SK-N-SH (cell line): ENCODE results near the gene PATL2. TPM values are rescaled to one million over a fixed set of nuclear protein-coding genes. Genes with fewer than 3 reads are reported as not detected.
A peak's percentile ranks its signal among the peaks of the same experiment; 100 is the strongest.

ENCODE experiments used
- CTCF ChIA-PET: fragments of 300-600, 350-600 bp; formaldehyde crosslinking; extraction: SDS; loops from one replicate; lab custom pipeline; 2021; lab: Yijun Ruan, JAX
- POLR2A ChIA-PET: fragments of 350-600 bp; sonication (Branson Sonifier 250); formaldehyde crosslinking; extraction: SDS; loops from one replicate; lab custom pipeline; 2020; ENCODE audit warnings: antibody characterized with exemption, inconsistent platforms; lab: Yijun Ruan, JAX
- DNase-seq: peaks from one replicate; pipeline ENCODE4 v3.0.0; 2012
- H2AFZ ChIP-seq: fragments of 200-600 bp; sonication (generic); 2 replicates; pipeline ENCODE4 v1.8.1; 2016; ENCODE audit warnings: antibody characterized with exemption, mild to moderate bottlenecking, low read depth
- H3F3A ChIP-seq: fragments of 200-600 bp; sonication (generic); replicated peaks from 2 replicates; pipeline ENCODE3; 2016; ENCODE audit warnings: antibody characterized with exemption, mild to moderate bottlenecking; ENCODE audit not compliant: insufficient read depth
- H3K27ac ChIP-seq, 2 experiments: fragments of 200-500 bp in 1 of 2; fragments of 200-600 bp in 1 of 2; sonication (Bioruptor generic) in 1 of 2; sonication (generic), shearing (Covaris generic) in 1 of 2; 2 replicates each; pipeline versions ENCODE4 v1.5.1 to v1.6.1; 2014 to 2016; ENCODE audit warnings: low read depth in 2 of 2, inconsistent platforms in 1 of 2, low read length in 1 of 2, mild to moderate bottlenecking in 1 of 2, mixed read lengths in 1 of 2
- H3K27me3 ChIP-seq: fragments of 200-600 bp; sonication (generic), shearing (Covaris generic); 2 replicates; pipeline ENCODE4 v1.6.1; 2016; ENCODE audit warnings: mixed run types; ENCODE audit not compliant: insufficient read depth
- H3K36me3 ChIP-seq, 2 experiments: fragments of 200-500 bp in 1 of 2; fragments of 200-600 bp in 1 of 2; sonication (Bioruptor generic) in 1 of 2; sonication (generic) in 1 of 2; replicated peaks in 1 of 2; 2 replicates each; pipeline versions ENCODE3 to v1.5.1; 2014 to 2016; ENCODE audit warnings: low read length in 1 of 2, mild to moderate bottlenecking in 1 of 2; ENCODE audit not compliant: insufficient read depth in 2 of 2, control insufficient read depth in 1 of 2
- H3K4me1 ChIP-seq, 2 experiments: fragments of 200-500 bp in 1 of 2; fragments of 200-600 bp in 1 of 2; sonication (Bioruptor generic) in 1 of 2; sonication (generic), shearing (Covaris generic) in 1 of 2; 2 replicates each; pipeline versions ENCODE4 v1.5.1 to v1.6.1; 2014 to 2016; ENCODE audit warnings: low read depth in 1 of 2, low read length in 1 of 2, mixed run types in 1 of 2; ENCODE audit not compliant: insufficient read depth in 2 of 2, control insufficient read depth in 1 of 2
- H3K4me2 ChIP-seq: fragments of 200-600 bp; sonication (generic), shearing (Covaris generic); 2 replicates; pipeline ENCODE4 v1.6.1; 2017; ENCODE audit warnings: mixed run types
- H3K4me3 ChIP-seq, 2 experiments: fragments of 200-500 bp in 1 of 2; fragments of 200-600 bp in 1 of 2; sonication (Bioruptor generic) in 1 of 2; sonication (generic), shearing (Covaris generic) in 1 of 2; 2 replicates each; pipeline versions ENCODE4 v1.5.1 to v1.8.1; 2014 to 2016; ENCODE audit warnings: low read depth in 2 of 2, inconsistent platforms in 1 of 2, low read length in 1 of 2, mild to moderate bottlenecking in 1 of 2, mixed read lengths in 1 of 2, moderate library complexity in 1 of 2
- H3K79me2 ChIP-seq: fragments of 200-600 bp; sonication (generic); 2 replicates; pipeline ENCODE4 v1.8.1; 2017; ENCODE audit warnings: mild to moderate bottlenecking; ENCODE audit not compliant: insufficient read depth
- H3K9ac ChIP-seq: fragments of 200-600 bp; sonication (generic); 2 replicates; pipeline ENCODE4 v1.6.1; 2017; ENCODE audit warnings: mixed run types
- H3K9me2 ChIP-seq: fragments of 200-600 bp; sonication (generic); 2 replicates; pipeline ENCODE4 v1.6.1; 2017; ENCODE audit warnings: mixed run types
- H3K9me3 ChIP-seq: fragments of 200-600 bp; sonication (generic); 2 replicates; pipeline ENCODE4 v1.6.1; 2017; ENCODE audit warnings: mixed run types, mild to moderate bottlenecking, moderate library complexity
- H4K20me1 ChIP-seq: fragments of 200-600 bp; sonication (generic); 2 replicates; pipeline ENCODE4 v1.6.1; 2017; ENCODE audit warnings: mild to moderate bottlenecking, mixed run types; ENCODE audit not compliant: insufficient read depth
- CHD2 ChIP-seq: fragments of 150-350 bp; IDR thresholded peaks from 2 replicates; pipeline ENCODE4 v1.6.1; 2018; ENCODE audit warnings: low read length; ENCODE audit not compliant: partially characterized antibody
- FOSL2 ChIP-seq: IDR thresholded peaks from 2 replicates; pipeline ENCODE4 v1.4.0; 2012; ENCODE audit warnings: low read depth, mild to moderate bottlenecking, moderate library complexity, borderline replicate concordance
- FOXM1 ChIP-seq: IDR thresholded peaks from 2 replicates; pipeline ENCODE4 v1.4.0; 2012; ENCODE audit warnings: low read depth, mild to moderate bottlenecking
- GATA2 ChIP-seq: sonication (generic); formaldehyde crosslinking; IDR thresholded peaks from 2 replicates; pipeline ENCODE4 v1.5.0; 2020; ENCODE audit warnings: mild to moderate bottlenecking, missing genetic modification reagents
- MXI1 ChIP-seq: IDR thresholded peaks from 2 replicates; pipeline ENCODE4 v1.6.1; 2012; ENCODE audit warnings: mild to moderate bottlenecking, low read depth, low read length, improper control_type of control experiment
- NFIC ChIP-seq: IDR thresholded peaks from 2 replicates; pipeline ENCODE4 v1.4.0; 2012; ENCODE audit warnings: borderline replicate concordance
- RAD21 ChIP-seq: IDR thresholded peaks from 2 replicates; pipeline ENCODE4 v1.6.1; 2012; ENCODE audit warnings: mild to moderate bottlenecking, low read length
- RCOR1 ChIP-seq: fragments of 150-350 bp; IDR thresholded peaks from 2 replicates; pipeline ENCODE4 v1.6.1; 2017; ENCODE audit warnings: antibody characterized with exemption, low read length
- RFX5 ChIP-seq: IDR thresholded peaks from 2 replicates; pipeline ENCODE4 v1.6.1; 2012; ENCODE audit warnings: mild to moderate bottlenecking, improper control_type of control experiment, low read length
- SMC3 ChIP-seq: IDR thresholded peaks from 2 replicates; pipeline ENCODE4 v1.6.1; 2012; ENCODE audit warnings: low read depth, low read length, improper control_type of control experiment
- TCF12 ChIP-seq: IDR thresholded peaks from 2 replicates; pipeline ENCODE4 v1.4.0; 2012
- TEAD4 ChIP-seq: IDR thresholded peaks from 2 replicates; pipeline ENCODE4 v1.4.0; 2012; ENCODE audit warnings: mild to moderate bottlenecking, borderline replicate concordance; ENCODE audit not compliant: insufficient read depth
- WGBS: methylation state at CpG from one replicate; pipeline ENCODE4 v1.1.6; 2017; ENCODE audit warnings: low lambda C conversion rate; 5-methylcytosine and 5-hydroxymethylcytosine counted together
- polyA plus RNA-seq, 3 experiments: library from polyadenylated mRNA; depleted of rRNA; stranded (reverse); fragments of >200 nt; gene quantifications; 2 replicates each; pipeline ENCODE4 v1.2.3, GENCODE V29; 2012
- TF ChIP-seq, protein P1 (sequence below): fragments of 150-350 bp; IDR thresholded peaks from 2 replicates; pipeline ENCODE4 v1.6.1; 2017; ENCODE audit warnings: antibody characterized with exemption, low read length, low read depth, borderline replicate concordance
- TF ChIP-seq, protein P2 (sequence below): fragments of 200-600 bp; sonication (generic); IDR thresholded peaks from 2 replicates; pipeline ENCODE4 v1.6.1; 2017; ENCODE audit warnings: antibody characterized with exemption, mild to moderate bottlenecking, moderate library complexity
- TF ChIP-seq, protein P3 (sequence below): IDR thresholded peaks from 2 replicates; pipeline ENCODE4 v1.4.0; 2012; ENCODE audit warnings: low read depth
- TF ChIP-seq, protein P4 (sequence below): IDR thresholded peaks from 2 replicates; pipeline ENCODE4; 2012
- TF ChIP-seq, protein P5 (sequence below): IDR thresholded peaks from 2 replicates; pipeline ENCODE4 v1.4.0; 2012; ENCODE audit warnings: low read depth, borderline replicate concordance

Gene PATL2
- polyA plus RNA-seq, 1 of the 3 experiments (the other 2 are of a cell fraction): 0.31 TPM

DNA sequence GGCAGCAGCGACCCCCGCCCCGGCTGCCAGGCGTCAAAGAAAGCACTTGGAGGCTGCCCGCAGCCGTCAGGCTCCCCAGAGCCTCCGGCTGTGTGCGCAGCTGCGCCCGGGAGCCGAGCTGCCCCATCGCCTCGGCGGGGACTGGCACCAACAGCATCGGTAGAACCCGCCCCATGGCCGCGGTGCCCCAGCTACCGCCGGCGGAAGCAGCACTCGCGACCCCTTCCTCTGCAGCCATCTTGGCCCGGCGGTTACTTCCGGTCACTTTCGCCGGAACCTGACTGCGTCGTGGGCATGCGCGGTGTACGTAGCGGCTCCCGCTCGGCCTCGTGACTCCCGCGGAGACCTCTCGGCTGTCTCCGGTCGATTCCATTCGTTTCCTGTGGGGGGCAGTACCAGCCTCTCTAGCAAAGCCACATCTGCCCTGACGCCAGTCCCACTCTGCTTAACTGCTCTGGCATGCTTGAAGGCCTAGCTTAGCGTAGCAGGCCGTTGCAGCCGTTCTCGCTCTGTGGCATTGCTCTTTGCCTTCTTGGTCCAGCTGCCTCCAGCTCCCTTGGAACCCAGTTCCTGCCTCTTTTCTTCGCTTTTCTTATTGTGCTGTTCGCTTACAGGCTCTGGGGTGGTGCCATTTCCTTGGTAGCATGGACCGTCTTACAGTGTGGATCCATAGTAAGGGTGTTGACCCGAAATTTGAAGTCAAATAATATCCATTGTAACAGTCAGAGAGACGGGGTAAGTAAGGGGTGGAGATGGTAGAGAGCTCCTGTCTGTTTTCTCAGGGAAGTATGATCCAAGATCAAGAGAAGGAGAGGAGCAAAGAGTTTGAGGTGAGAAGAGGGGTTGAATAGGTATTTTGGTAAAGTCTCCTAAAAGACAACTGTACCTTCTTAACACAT lies 47.5 kb downstream of the PATL2 start, which contains the start of gene SPG11 (continued):
- TF ChIP-seq, protein P1, sequence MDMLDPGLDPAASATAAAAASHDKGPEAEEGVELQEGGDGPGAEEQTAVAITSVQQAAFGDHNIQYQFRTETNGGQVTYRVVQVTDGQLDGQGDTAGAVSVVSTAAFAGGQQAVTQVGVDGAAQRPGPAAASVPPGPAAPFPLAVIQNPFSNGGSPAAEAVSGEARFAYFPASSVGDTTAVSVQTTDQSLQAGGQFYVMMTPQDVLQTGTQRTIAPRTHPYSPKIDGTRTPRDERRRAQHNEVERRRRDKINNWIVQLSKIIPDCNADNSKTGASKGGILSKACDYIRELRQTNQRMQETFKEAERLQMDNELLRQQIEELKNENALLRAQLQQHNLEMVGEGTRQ: peak; percentile 64; the same call in 1 of the 2 replicates
- peak; percentile 88 for TF ChIP-seq RAD21
- TF ChIP-seq, protein P2, sequence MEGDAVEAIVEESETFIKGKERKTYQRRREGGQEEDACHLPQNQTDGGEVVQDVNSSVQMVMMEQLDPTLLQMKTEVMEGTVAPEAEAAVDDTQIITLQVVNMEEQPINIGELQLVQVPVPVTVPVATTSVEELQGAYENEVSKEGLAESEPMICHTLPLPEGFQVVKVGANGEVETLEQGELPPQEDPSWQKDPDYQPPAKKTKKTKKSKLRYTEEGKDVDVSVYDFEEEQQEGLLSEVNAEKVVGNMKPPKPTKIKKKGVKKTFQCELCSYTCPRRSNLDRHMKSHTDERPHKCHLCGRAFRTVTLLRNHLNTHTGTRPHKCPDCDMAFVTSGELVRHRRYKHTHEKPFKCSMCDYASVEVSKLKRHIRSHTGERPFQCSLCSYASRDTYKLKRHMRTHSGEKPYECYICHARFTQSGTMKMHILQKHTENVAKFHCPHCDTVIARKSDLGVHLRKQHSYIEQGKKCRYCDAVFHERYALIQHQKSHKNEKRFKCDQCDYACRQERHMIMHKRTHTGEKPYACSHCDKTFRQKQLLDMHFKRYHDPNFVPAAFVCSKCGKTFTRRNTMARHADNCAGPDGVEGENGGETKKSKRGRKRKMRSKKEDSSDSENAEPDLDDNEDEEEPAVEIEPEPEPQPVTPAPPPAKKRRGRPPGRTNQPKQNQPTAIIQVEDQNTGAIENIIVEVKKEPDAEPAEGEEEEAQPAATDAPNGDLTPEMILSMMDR: peak; percentile 84
- TF ChIP-seq SMC3: peak; percentile 90
- peak; percentile 3; the same call in 1 of the 2 replicates for TF ChIP-seq GATA2 (CRISPR knock-in tag)
- no peak for TF ChIP-seq FOXM1
- TF ChIP-seq TEAD4: no peak
- 0 out of 2 replicates have a peak, but pooled peaks have one; percentile 19 for TF ChIP-seq NFIC
- no peak for TF ChIP-seq FOSL2
- TF ChIP-seq TCF12: peak; percentile 24; the same call in 1 of the 2 replicates
- TF ChIP-seq CHD2: peak; percentile 79
- no peak for TF ChIP-seq RCOR1
- TF ChIP-seq, protein P3, sequence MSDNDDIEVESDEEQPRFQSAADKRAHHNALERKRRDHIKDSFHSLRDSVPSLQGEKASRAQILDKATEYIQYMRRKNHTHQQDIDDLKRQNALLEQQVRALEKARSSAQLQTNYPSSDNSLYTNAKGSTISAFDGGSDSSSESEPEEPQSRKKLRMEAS: peak; percentile 92
- TF ChIP-seq, all 33 proteins: peak for 23

DNA sequence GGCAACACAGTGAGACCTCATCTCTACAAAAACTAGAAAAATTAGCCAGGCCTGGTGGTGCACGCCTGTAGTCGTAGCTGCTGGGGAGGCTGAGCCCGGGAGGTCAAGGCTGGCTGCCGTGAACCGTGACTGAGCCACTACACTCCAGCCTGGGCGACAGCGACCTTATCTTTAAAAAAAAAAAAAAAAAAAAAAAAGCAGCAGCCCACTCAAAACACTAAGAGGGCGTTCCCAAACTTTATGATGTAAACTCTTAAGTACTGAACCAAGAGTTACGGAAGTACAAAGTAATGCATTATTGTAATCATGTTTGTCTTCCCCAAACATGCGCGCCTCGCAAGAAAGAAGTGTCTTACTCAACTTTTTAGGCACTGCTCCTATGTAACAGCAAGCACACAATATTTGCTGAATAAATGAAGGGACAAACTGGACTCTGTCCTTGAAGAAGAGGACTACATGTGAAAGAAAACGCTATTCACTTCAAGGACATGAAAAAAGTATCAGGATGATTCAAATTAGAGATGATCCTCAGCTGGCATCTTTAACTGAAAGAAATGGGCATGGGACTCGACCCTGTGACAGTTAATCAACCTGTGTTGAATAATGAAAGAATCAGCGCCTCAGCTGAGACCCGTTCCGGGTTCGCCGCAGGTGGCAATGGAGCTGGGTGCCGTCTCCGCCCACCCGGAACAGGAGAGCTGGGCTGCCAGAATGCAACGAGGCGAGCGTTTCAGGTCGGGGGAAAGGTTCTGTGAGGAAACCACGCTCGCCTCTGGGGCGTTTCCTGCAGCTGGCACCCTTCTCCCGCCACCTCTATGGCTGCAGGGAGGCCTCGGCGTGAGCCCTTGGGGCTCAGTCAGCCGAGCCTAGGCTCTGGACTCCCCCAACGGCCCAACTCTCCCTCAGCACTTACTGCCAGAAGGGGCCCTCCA lies 48.4 kb downstream of the PATL2 start:
- peak overlapping the region; percentile 92 for H3K9ac ChIP-seq
- no peaks in the 10 kb centered on the region for H3K27me3 ChIP-seq
- DNase-seq: peak; percentile 71
- POLR2A ChIA-PET: interaction anchor here (0.6 to 3.0 kb wide), 13 partner anchors 15 to 1318 kb away, joined by 3 to 22 read pairs (median 4); partner anchors contain the start of genes B2M, EIF3J, PATL2 and TRIM69
- CTCF ChIA-PET: interaction anchor here (0.6 to 3.4 kb wide), 24 partner anchors 8 to 812 kb away, joined by 3 to 66 read pairs (median 4); partner anchors contain the start of genes B2M, PATL2 and TRIM69
- peak overlapping the region; percentile 84 to 93 for H3K27ac ChIP-seq
- H4K20me1 ChIP-seq: no peaks in the 10 kb centered on the region
- peak overlapping the region; percentile 90 to 95 for H3K4me3 ChIP-seq
- WGBS: 7% methylated on average over 19 of the region's 34 CpGs
- H3K9me3 ChIP-seq: no peaks in the 10 kb centered on the region
- peak overlapping the region; percentile 85 for H3K4me2 ChIP-seq
- peaks cover 17 to 24% of the 10 kb centered on the region in 2 experiments for H3K36me3 ChIP-seq
- peaks cover 32% of the 10 kb centered on the region for H3K79me2 ChIP-seq
- H3F3A ChIP-seq: peaks cover 3% of the 10 kb centered on the region
- peak overlapping the region; percentile 88 for H2AFZ ChIP-seq
- no peaks in the 10 kb centered on the region for H3K9me2 ChIP-seq
- TF ChIP-seq, protein P4, sequence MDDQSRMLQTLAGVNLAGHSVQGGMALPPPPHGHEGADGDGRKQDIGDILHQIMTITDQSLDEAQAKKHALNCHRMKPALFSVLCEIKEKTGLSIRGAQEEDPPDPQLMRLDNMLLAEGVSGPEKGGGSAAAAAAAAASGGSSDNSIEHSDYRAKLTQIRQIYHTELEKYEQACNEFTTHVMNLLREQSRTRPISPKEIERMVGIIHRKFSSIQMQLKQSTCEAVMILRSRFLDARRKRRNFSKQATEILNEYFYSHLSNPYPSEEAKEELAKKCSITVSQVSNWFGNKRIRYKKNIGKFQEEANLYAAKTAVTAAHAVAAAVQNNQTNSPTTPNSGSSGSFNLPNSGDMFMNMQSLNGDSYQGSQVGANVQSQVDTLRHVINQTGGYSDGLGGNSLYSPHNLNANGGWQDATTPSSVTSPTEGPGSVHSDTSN: no peak
- TF ChIP-seq, protein P5, sequence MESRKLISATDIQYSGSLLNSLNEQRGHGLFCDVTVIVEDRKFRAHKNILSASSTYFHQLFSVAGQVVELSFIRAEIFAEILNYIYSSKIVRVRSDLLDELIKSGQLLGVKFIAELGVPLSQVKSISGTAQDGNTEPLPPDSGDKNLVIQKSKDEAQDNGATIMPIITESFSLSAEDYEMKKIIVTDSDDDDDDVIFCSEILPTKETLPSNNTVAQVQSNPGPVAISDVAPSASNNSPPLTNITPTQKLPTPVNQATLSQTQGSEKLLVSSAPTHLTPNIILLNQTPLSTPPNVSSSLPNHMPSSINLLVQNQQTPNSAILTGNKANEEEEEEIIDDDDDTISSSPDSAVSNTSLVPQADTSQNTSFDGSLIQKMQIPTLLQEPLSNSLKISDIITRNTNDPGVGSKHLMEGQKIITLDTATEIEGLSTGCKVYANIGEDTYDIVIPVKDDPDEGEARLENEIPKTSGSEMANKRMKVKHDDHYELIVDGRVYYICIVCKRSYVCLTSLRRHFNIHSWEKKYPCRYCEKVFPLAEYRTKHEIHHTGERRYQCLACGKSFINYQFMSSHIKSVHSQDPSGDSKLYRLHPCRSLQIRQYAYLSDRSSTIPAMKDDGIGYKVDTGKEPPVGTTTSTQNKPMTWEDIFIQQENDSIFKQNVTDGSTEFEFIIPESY: no peak
- TF ChIP-seq MXI1 (peak; percentile 85), RFX5 (no peak), GATA2 (CRISPR knock-in tag) (peak; percentile 5; the same call in 1 of the 2 replicates)
- H3K4me1 ChIP-seq: peaks cover 7% of the 10 kb centered on the region in 2 experiments; a peak in 3 of 4 replicates
